GM18526 (cell line): ENCODE results near the gene LSM4.

Experiments
- POLR2A ChIP-seq: IDR thresholded peaks from 3 replicates; pipeline ENCODE4 v1.6.1; 2011; ENCODE audit not compliant: insufficient read length; ENCODE audit errors: extremely low read depth

Gene LSM4

GRCh38 chr19:18342090-18342632 is 19.3 kb upstream of the LSM4 start:
- no peak for TF ChIP-seq POLR2A

GRCh38 chr19:18340990-18341868 is 18.4 kb upstream of the LSM4 start:
- TF ChIP-seq POLR2A, result peak; percentile 38

- peak; percentile 68 for TF ChIP-seq POLR2A
These were observed 17.5 kb upstream of the LSM4 start, which contains the start of gene PGPEP1 for GRCh38 chr19:18340190-18340989. Gene PGPEP1, plus strand, starts transcription at chr19:18340598. Its CDS starts 84 bp downstream, at chr19:18340682.

GRCh38 chr19:18339723-18340122 is 16.8 kb upstream of the LSM4 start:
- TF ChIP-seq POLR2A, result no peak

DNA sequence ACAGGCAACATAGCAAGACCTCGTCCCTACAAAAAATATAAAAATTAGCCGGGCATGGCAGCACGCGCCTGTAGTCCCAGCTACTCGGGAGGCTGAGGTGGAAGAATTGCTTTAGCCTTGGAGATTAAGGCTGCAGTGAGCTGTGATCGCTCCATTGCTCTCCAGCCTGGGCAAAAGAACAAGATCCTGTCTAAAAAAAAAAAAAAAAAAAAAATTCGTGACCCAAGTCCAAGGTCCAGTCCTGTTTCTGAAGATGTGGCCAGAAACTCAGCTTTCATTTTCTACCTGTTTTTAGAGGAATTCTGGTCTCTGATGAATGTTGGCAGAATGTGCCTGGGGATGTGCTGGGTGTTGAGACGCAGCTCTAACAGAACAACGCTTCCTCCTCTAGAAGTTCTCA is 15.7 kb upstream of the LSM4 start:
- TF ChIP-seq POLR2A, result no peak

- TF ChIP-seq POLR2A, result no peak
These were observed 13.2 kb upstream of the LSM4 start for GRCh38 chr19:18336121-18336520.

DNA sequence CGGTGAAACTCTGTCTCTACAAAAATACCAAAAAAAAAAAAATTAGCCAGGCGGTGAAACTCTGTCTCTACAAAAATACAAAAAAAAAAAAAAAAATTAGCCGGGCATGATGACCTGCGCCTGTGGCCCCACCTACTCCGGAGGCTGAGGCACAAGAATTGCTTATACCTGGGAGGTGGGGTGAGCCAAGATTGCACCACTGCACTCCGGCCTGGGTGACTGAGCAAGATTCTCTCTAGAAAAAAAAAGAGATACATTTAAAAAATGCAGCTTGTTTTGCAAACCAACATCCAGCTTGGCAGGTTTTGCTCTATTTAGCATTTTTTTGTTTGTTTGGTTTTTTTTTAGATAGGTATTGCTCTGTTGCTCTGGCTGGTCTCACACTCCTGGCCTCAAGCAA is 10.8 kb upstream of the LSM4 start:
- no peak for TF ChIP-seq POLR2A

DNA sequence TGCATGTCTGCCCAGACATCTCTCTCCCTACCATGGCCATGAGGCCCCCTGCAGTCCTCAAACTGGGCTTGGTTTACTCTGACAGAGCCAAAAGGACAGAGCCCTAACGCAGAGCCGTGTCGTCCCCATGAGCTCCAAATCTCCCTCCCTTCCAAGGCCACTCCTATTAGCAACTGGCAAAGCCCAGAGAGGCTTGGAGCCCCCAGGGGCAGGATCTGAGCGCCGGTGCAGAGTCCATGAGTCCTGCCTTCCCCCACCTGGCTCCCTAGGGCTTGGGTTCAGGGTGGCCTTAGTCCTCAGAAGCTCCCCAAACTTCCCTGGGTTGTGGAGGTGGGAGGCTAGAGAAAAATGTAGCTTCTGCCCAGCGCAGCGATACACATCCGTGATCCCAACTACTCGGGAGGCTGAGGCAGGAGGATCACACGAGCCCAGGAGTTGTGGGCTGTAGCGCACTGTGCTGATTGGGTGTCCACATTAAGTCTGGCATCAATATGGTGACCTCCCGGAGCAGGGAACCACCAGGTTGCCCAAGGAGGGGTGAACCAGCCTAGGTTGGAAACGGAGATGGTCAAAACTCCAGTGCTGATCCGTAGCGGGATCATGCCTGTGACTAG is 10.1 kb upstream of the LSM4 start:
- TF ChIP-seq POLR2A, result no peak

DNA sequence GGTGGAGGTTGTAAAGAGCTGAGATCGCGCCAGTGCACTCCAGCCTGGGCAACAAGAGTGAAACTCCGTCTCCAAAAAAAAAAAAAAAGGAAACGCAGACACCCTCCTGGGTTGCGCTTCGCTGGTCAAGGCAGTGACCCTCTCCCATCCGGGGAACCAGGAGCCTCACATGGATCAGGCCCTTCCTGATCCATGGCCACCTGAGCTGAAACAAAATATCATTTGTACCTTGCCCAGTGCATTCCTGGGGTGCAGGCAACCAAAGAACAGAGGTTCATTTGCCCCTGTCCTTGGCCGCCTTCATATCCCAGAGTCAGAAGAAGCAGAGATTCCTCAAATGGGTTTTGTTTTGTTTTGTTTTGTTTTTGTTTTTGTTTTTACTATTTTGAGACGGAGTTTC is 8.0 kb upstream of the LSM4 start:
- no peak for TF ChIP-seq POLR2A

DNA sequence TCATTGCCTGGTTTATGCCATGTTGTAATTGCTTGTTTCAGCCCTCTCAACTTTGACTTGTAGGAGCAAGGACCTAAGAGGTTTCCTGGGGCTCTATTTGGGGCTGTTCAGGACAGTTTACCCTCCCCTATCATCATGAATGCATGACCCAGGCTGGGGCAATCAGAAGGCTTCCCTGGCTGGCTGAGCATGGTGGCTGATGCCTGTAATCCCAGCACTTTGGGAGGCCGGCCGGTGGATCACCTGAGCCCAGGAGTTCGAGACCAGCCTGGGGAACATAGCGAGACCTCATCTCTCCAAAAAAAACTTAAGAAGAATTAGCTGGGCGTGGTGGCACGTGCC is 6.1 kb upstream of the LSM4 start:
- no peak for TF ChIP-seq POLR2A

GRCh38 chr19:18328340-18329034 is 5.6 kb upstream of the LSM4 start:
- peak; percentile 32 for TF ChIP-seq POLR2A

GRCh38 chr19:18326772-18327171 is 3.9 kb upstream of the LSM4 start:
- no peak for TF ChIP-seq POLR2A

DNA sequence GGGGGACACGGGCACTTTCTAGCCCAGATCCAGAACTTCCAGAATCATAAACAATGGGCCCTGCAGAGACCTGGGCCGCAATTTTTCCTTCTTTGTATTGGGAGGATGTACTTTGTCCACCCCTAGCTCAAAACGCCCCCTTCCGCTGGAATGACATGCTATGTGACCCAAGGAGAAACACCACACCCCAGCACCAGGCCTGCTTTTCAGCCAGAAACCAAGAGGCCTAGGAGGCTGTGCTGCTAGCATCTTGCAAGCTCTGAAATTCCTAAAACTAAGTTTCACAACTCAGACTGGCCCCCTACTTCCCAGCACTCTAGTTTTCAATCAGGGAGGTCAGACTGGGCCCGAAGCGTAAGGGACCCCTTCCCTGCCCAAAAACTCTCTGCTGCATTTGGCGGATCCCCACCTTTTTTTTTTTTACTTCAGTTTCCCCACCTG is 538 bp downstream of the LSM4 start:
- no peak for TF ChIP-seq POLR2A

GRCh38 chr19:18321734-18322102 is 1.2 kb downstream of the LSM4 start:
- no peak for TF ChIP-seq POLR2A

DNA sequence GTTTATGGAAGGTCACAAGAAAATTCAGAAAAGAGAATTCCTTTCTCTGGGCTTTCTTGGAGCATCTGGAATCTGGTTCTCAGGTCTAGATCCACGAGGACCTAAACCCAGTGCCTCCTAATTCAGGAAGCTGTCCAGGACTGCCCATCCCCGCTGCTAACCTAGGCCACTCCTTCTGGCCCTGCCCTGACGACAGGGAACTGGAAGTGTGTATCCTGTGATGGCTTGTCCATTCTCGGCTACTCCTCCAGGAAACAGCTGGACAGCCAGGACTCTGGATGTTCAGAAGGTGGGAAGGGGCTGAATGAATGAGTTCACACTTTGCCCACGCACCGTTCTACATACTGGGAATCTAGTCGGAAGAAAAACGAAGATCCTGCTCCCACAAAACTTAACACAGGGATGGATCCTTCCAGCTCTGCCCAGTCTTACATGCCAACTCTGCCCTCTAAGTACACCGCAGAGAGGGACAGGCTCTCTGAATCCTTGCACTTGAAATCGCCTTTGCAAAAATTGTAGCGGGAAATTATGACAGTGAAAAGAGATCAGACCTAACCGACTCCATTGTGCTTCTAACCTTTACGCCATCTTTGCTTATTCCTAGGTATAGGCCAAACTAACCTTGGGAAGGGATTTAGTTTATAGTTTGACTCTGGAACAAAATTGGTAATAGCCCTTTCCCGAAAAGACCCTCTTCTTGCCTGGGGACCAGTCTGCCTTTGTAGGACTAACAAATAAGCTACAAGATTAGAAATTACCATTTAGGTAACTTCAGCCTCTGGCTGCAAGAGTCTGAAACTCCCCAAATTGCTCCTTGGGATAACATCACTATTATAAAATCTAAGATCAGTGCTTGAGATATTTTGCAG is 1.8 kb downstream of the LSM4 start:
- TF ChIP-seq POLR2A, result no peak
